Mesendoderm (in vitro differentiated cells): ENCODE measurements around the gene MS4A4E.

Experiments used
- DNase-seq: peaks from one replicate; pipeline ENCODE4 v3.0.0; 2013
- H2AK5ac ChIP-seq: 2 replicates; pipeline ENCODE4 v1.6.1; 2013; ENCODE audit warnings: low read length, inconsistent platforms
- H2BK120ac ChIP-seq: 2 replicates; pipeline ENCODE4 v1.6.1; 2013; ENCODE audit warnings: low read depth, mild to moderate bottlenecking, low read length, moderate library complexity, mixed read lengths
- H2BK15ac ChIP-seq: replicated peaks from 2 replicates; pipeline ENCODE4 v1.6.1; 2013; ENCODE audit warnings: low read depth, mild to moderate bottlenecking, moderate library complexity
- H2BK5ac ChIP-seq: 2 replicates; pipeline ENCODE4 v1.6.1; 2013; ENCODE audit warnings: low read length, inconsistent platforms
- H3K18ac ChIP-seq: 2 replicates; pipeline ENCODE4 v1.6.1; 2013; ENCODE audit warnings: mild to moderate bottlenecking, low read length, mixed read lengths
- H3K23ac ChIP-seq: one replicate; pipeline ENCODE4 v1.6.1; 2013; ENCODE audit warnings: low read length
- H3K27ac ChIP-seq: 2 replicates; pipeline ENCODE4 v1.5.1; 2013; ENCODE audit warnings: low read depth, mild to moderate bottlenecking, inconsistent platforms, low read length, moderate library complexity
- H3K27me3 ChIP-seq: 2 replicates; pipeline ENCODE4 v1.6.1; 2013; ENCODE audit warnings: low read length, control low read depth, mild to moderate bottlenecking, inconsistent platforms; ENCODE audit not compliant: insufficient read depth, poor library complexity
- H3K36me3 ChIP-seq: 2 replicates; pipeline ENCODE4 v1.6.1; 2013; ENCODE audit warnings: low read length, inconsistent platforms; ENCODE audit not compliant: control insufficient read depth, insufficient read depth
- H3K4ac ChIP-seq: one replicate; pipeline ENCODE4 v1.6.1; 2013; ENCODE audit warnings: low read depth, mild to moderate bottlenecking, low read length, moderate library complexity
- H3K4me1 ChIP-seq: 2 replicates; pipeline ENCODE4 v1.6.1; 2013; ENCODE audit warnings: low read depth, low read length, inconsistent platforms; ENCODE audit not compliant: control insufficient read depth
- H3K4me2 ChIP-seq: 2 replicates; pipeline ENCODE4 v1.6.1; 2013; ENCODE audit warnings: low read length
- H3K4me3 ChIP-seq: 2 replicates; pipeline ENCODE4 v1.5.1; 2013; ENCODE audit warnings: mild to moderate bottlenecking, low read length
- H3K56ac ChIP-seq: one replicate; pipeline ENCODE4 v1.6.1; 2013; ENCODE audit warnings: low read length
- H3K79me1 ChIP-seq: 2 replicates; pipeline ENCODE4 v1.6.1; 2013; ENCODE audit warnings: low read length, inconsistent platforms
- H3K79me2 ChIP-seq: 2 replicates; pipeline ENCODE4 v1.6.1; 2013; ENCODE audit warnings: mild to moderate bottlenecking, low read length; ENCODE audit not compliant: control insufficient read depth, insufficient read depth
- H3K9ac ChIP-seq: 2 replicates; pipeline ENCODE4 v1.6.1; 2013; ENCODE audit warnings: low read length, inconsistent platforms
- H4K5ac ChIP-seq: one replicate; pipeline ENCODE4 v1.6.1; 2013; ENCODE audit warnings: low read length
- H4K8ac ChIP-seq: one replicate; pipeline ENCODE4 v1.6.1; 2013; ENCODE audit warnings: low read depth, mild to moderate bottlenecking, control low read depth, low read length, moderate library complexity
- WGBS: extraction: QIAGEN DNeasy Blood & Tissue Kit; methylation state at CpG from one replicate; pipeline ENCODE4 v1.1.7; 2013; ENCODE audit warnings: low lambda C conversion rate, missing lambda C conversion rate; ENCODE audit not compliant: insufficient coverage; ENCODE audit errors: extremely low coverage; 5-methylcytosine and 5-hydroxymethylcytosine counted together

The MS4A4E gene

GRCh38 chr11:60235321-60235720 is 7.6 kb downstream of the MS4A4E start:
- Histone ChIP-seq H3K27me3 (no peaks in the 10 kb centered on the region), H3K4me3 (no peak overlapping the region), H3K4ac (no peak overlapping the region), H3K79me2 (no peaks in the 10 kb centered on the region), H2AK5ac (no peak overlapping the region), H3K27ac (no peak overlapping the region), H3K4me1 (no peaks in the 10 kb centered on the region), H3K36me3 (no peaks in the 10 kb centered on the region), H3K4me2 (no peak overlapping the region), H3K79me1 (no peaks in the 10 kb centered on the region), H2BK15ac (no peak overlapping the region), H2BK5ac (no peak overlapping the region), H3K9ac (no peak overlapping the region), H3K18ac (no peak overlapping the region), H3K56ac (no peak overlapping the region), H3K23ac (no peak overlapping the region), H2BK120ac (no peak overlapping the region), H4K5ac (no peak overlapping the region), H4K8ac (no peak overlapping the region)
- DNase-seq, result no peak
- no CpG with 5 or more reads among the region's 3 CpGs for WGBS

- no peak overlapping the region for H3K9ac ChIP-seq
- H3K4me2 ChIP-seq, result no peak overlapping the region
- no peak overlapping the region for H3K27ac ChIP-seq
- no peaks in the 10 kb centered on the region for H3K27me3 ChIP-seq
- H3K79me1 ChIP-seq, result no peaks in the 10 kb centered on the region
- no peak overlapping the region for H3K18ac ChIP-seq
- H3K4ac ChIP-seq, result no peak overlapping the region
- H3K79me2 ChIP-seq, result no peaks in the 10 kb centered on the region
- H3K36me3 ChIP-seq, result no peaks in the 10 kb centered on the region
- H3K4me1 ChIP-seq, result no peaks in the 10 kb centered on the region
- no peak overlapping the region for H2AK5ac ChIP-seq
- no peak overlapping the region for H3K23ac ChIP-seq
- H2BK15ac ChIP-seq, result no peak overlapping the region
- H4K8ac ChIP-seq, result no peak overlapping the region
- WGBS, result no CpG with 5 or more reads among the region's 1 CpG
- no peak overlapping the region for H3K4me3 ChIP-seq
- H3K56ac ChIP-seq, result no peak overlapping the region
- DNase-seq, result no peak
- H4K5ac ChIP-seq, result no peak overlapping the region
- H2BK5ac ChIP-seq, result no peak overlapping the region
- H2BK120ac ChIP-seq, result no peak overlapping the region
Observed at GRCh38 chr11:60230681-60231080, 12.3 kb downstream of the MS4A4E start.

DNA sequence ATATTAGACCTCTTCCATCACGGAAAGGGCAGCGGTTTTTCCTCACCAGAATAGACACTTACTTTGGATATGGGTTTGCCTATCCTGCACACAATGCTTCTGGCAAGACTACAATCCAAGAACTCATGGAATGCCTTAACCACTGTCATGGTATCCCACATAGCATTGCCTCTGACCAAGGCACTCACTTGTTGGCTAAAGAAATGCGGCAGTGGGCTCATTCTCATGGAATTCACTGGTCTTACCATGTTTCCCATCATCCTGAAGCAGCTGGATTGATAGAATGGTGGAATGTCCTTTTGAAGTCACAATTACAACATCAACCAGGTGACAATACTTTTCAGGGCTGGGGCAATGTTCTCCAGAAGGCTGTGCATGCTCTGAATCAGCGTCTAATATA is 20.8 kb downstream of the MS4A4E start:
- no peak overlapping the region for H2AK5ac ChIP-seq
- no peak overlapping the region for H3K4me3 ChIP-seq
- H3K18ac ChIP-seq, result no peak overlapping the region
- no CpG with 5 or more reads among the region's 4 CpGs for WGBS
- no peak overlapping the region for H3K23ac ChIP-seq
- DNase-seq, result no peak
- H3K9ac ChIP-seq, result no peak overlapping the region
- H3K4ac ChIP-seq, result no peak overlapping the region
- H3K27me3 ChIP-seq, result no peaks in the 10 kb centered on the region
- H2BK15ac ChIP-seq, result no peak overlapping the region
- H3K36me3 ChIP-seq, result no peaks in the 10 kb centered on the region
- H3K56ac ChIP-seq, result no peak overlapping the region
- no peak overlapping the region for H4K8ac ChIP-seq
- no peak overlapping the region for H2BK5ac ChIP-seq
- H4K5ac ChIP-seq, result no peak overlapping the region
- H3K27ac ChIP-seq, result no peak overlapping the region
- H3K4me2 ChIP-seq, result no peak overlapping the region
- H3K79me2 ChIP-seq, result no peaks in the 10 kb centered on the region
- no peaks in the 10 kb centered on the region for H3K79me1 ChIP-seq
- no peak overlapping the region for H2BK120ac ChIP-seq
- no peaks in the 10 kb centered on the region for H3K4me1 ChIP-seq

DNA sequence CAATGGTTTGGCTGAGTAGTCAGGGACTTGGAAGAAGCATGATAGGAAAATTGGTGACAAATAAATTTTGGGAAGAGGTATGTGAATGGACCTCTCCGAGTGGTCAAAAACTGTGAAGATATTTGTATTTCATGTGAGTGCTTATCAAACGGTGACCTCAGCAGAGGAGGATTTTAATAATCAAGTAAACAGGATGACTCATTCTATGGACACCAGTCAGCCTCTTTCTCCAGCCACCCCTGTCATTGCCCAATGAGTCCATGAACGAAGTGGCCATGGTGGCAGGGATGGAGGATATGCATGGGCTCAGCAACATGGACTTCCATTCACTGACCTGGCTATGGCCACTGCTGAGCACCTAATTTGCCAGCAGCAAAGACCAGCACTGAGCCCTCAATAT is 21.2 kb downstream of the MS4A4E start:
- no peak overlapping the region for H3K27ac ChIP-seq

DNA sequence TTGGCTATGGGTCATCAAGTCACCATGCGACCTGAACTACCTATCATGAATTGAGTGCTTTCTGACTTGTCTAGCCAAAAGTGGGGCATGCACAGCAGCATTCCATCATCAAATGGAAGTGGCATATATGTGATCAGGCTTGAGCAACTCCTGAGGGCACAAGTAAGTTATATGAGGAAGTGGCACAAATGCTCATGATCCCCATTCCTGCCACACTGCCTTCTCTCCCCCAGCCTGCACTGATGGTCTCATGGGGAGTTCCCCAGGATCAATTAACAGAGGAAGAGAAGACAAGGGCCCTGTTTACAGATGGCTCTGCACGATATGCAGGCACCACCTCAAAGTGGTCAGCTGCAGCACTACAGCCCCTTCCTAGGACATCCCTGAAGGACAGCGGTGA is 21.8 kb downstream of the MS4A4E start:
- Histone ChIP-seq H3K36me3 (no peaks in the 10 kb centered on the region), H3K18ac (no peak overlapping the region), H2AK5ac (no peak overlapping the region), H3K23ac (no peak overlapping the region), H3K79me2 (no peaks in the 10 kb centered on the region), H3K27me3 (no peaks in the 10 kb centered on the region), H3K4me3 (no peak overlapping the region), H3K4ac (no peak overlapping the region), H2BK5ac (no peak overlapping the region), H3K9ac (no peak overlapping the region), H3K79me1 (no peaks in the 10 kb centered on the region), H4K8ac (no peak overlapping the region), H3K4me1 (no peaks in the 10 kb centered on the region), H3K4me2 (no peak overlapping the region), H3K27ac (no peak overlapping the region), H3K56ac (no peak overlapping the region), H2BK15ac (no peak overlapping the region), H4K5ac (no peak overlapping the region), H2BK120ac (no peak overlapping the region)
- WGBS, result no CpG with 5 or more reads among the region's 3 CpGs
- no peak for DNase-seq

More for the DNA sequence above, 21.2 kb downstream of the MS4A4E start:
- H3K36me3 ChIP-seq, result no peaks in the 10 kb centered on the region
- no peak overlapping the region for H3K4ac ChIP-seq
- no peak overlapping the region for H4K5ac ChIP-seq
- no peak overlapping the region for H3K4me2 ChIP-seq
- H3K79me2 ChIP-seq, result no peaks in the 10 kb centered on the region
- H3K23ac ChIP-seq, result no peak overlapping the region
- no peak overlapping the region for H2BK5ac ChIP-seq
- DNase-seq, result no peak
- H3K9ac ChIP-seq, result no peak overlapping the region
- no peaks in the 10 kb centered on the region for H3K79me1 ChIP-seq
- H3K27me3 ChIP-seq, result no peaks in the 10 kb centered on the region
- H3K4me3 ChIP-seq, result no peak overlapping the region
- no peak overlapping the region for H4K8ac ChIP-seq
- no peak overlapping the region for H2BK15ac ChIP-seq
- no peak overlapping the region for H3K18ac ChIP-seq
- no CpG with 5 or more reads among the region's 3 CpGs for WGBS
- no peak overlapping the region for H2AK5ac ChIP-seq
- H3K56ac ChIP-seq, result no peak overlapping the region
- no peak overlapping the region for H2BK120ac ChIP-seq
- H3K4me1 ChIP-seq, result no peaks in the 10 kb centered on the region

- H3K23ac ChIP-seq, result no peak overlapping the region
- H4K8ac ChIP-seq, result no peak overlapping the region
- no peak overlapping the region for H2BK120ac ChIP-seq
- H3K27ac ChIP-seq, result no peak overlapping the region
- no peak overlapping the region for H3K56ac ChIP-seq
- H3K4me3 ChIP-seq, result no peak overlapping the region
- no peaks in the 10 kb centered on the region for H3K36me3 ChIP-seq
- H3K4me2 ChIP-seq, result no peak overlapping the region
- H3K79me1 ChIP-seq, result no peaks in the 10 kb centered on the region
- WGBS, result no CpG with 5 or more reads among the region's 1 CpG
- H3K4me1 ChIP-seq, result no peaks in the 10 kb centered on the region
- no peaks in the 10 kb centered on the region for H3K27me3 ChIP-seq
- H3K9ac ChIP-seq, result no peak overlapping the region
- H3K4ac ChIP-seq, result no peak overlapping the region
- no peak overlapping the region for H4K5ac ChIP-seq
- H2BK5ac ChIP-seq, result no peak overlapping the region
- DNase-seq, result no peak
- no peak overlapping the region for H3K18ac ChIP-seq
- no peak overlapping the region for H2BK15ac ChIP-seq
- no peaks in the 10 kb centered on the region for H3K79me2 ChIP-seq
- H2AK5ac ChIP-seq, result no peak overlapping the region
Observed at GRCh38 chr11:60214386-60214785, 28.6 kb downstream of the MS4A4E start.
